Measurements from ENCODE around the gene YEATS2. TPM values are rescaled to one million over a fixed set of nuclear protein-coding genes. Genes with fewer than 3 reads are reported as not detected.

Gene YEATS2
- polyA plus RNA-seq, 2 of the 4 experiments (the other 2 are of a cell fraction): 11.2 to 15.3 TPM

DNA sequence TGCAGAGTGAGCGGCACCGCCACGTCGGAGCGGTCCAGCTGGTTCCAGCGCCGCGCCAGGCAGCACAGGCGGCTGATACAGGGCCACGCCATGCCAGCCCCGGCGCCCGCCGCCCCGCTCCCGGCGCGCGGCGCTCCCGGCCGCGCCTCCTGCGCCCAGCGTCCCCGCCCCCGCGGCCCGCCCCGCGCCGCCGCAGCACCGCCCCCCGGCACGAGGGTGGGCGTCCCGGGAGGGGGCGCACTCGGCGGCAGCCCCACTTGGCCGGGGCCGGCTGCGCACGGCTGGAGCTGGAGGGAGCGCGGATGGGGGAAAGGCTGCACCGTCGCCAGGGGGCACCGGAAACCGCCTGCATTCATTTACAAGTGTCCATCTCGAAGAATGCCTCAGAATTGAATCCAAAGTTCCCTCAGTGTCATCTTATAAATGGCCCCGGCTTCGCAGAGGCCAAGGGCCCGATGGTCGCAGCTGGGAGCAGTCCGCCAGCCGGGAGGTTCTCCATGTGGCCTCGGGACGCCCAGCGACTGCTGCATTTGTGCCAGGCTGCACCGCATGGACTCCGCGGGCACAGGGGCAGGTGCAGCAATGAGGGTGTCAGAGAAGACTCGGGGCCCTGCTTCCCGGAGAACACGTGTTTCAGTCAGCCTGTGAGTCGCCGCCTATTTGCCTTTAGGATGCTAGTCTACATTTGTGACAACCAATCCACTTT lies 128.0 kb downstream of the YEATS2 start, which contains the start of gene MAP6D1:
TSS of gene MAP6D1 (minus strand) at position 122 of the 706 bp plus-strand sequence. CDS start at position 92, 30 bp downstream.
- H3K4me3 ChIP-seq: peak within 1 kb of the TSS; percentile 70
- no peak for FAIRE-seq
- TF ChIP-seq PHF8 (IDR thresholded peaks at IDR 0.05; ENCODE audit: borderline replicate concordance, low read depth): no peak
- TF ChIP-seq ZSCAN20 (CRISPR knock-in tag; IDR thresholded peaks at IDR 0.05): no peak
- TF ChIP-seq, protein P1, sequence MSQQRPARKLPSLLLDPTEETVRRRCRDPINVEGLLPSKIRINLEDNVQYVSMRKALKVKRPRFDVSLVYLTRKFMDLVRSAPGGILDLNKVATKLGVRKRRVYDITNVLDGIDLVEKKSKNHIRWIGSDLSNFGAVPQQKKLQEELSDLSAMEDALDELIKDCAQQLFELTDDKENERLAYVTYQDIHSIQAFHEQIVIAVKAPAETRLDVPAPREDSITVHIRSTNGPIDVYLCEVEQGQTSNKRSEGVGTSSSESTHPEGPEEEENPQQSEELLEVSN (IDR thresholded peaks at IDR 0.05; ENCODE audit: borderline replicate concordance, low read depth): no peak
- peak; percentile 43 for TF ChIP-seq CTCF (IDR thresholded peaks at IDR 0.05)
- no peak for TF ChIP-seq NPAS2 (CRISPR knock-in tag; IDR thresholded peaks at IDR 0.05; ENCODE audit: borderline replicate concordance)
- no peak for TF ChIP-seq USF2 (IDR thresholded peaks at IDR 0.05)
- TF ChIP-seq POLR2AphosphoS2 (conservative IDR thresholded peaks at IDR 0.05; ENCODE audit: low read length): no peak
- TF ChIP-seq REST (IDR thresholded peaks at IDR 0.05): no peak
- no peak for TF ChIP-seq HOXB13 (CRISPR knock-in tag; IDR thresholded peaks at IDR 0.05; ENCODE audit: low read depth)
- TF ChIP-seq EHMT2 (IDR thresholded peaks at IDR 0.05; ENCODE audit: low read depth): no peak
- TF ChIP-seq CBX8 (IDR thresholded peaks at IDR 0.05): no peak
- TF ChIP-seq RFX5 (IDR thresholded peaks at IDR 0.05): no peak
- no peak for TF ChIP-seq BCL3 (IDR thresholded peaks at IDR 0.05)
- TF ChIP-seq SREBF2 (IDR thresholded peaks at IDR 0.05): no peak
- peak; percentile 52 for TF ChIP-seq MAX (IDR thresholded peaks at IDR 0.05)
- no peak for TF ChIP-seq FOSB (CRISPR knock-in tag; IDR thresholded peaks at IDR 0.05)
- peak in 1 of 2 experiments; percentile 27; a peak in 1 of 5 replicates for TF ChIP-seq RAD21 (conservative IDR thresholded peaks at IDR 0.05 in 1 of 2, IDR thresholded peaks at IDR 0.05 in 1 of 2)
- no peak for TF ChIP-seq FOXS1 (CRISPR knock-in tag; IDR thresholded peaks at IDR 0.05)
- no peak for TF ChIP-seq JUNB (IDR thresholded peaks at IDR 0.05)
- TF ChIP-seq POLR2A (IDR thresholded peaks at IDR 0.05; ENCODE audit: low read length): peak; percentile 42
- TF ChIP-seq JUN (IDR thresholded peaks at IDR 0.05): no peak
- TF ChIP-seq BHLHE40 (IDR thresholded peaks at IDR 0.05; ENCODE audit: low read depth, low read length): no peak
- no peak for TF ChIP-seq HOXA7 (CRISPR knock-in tag; IDR thresholded peaks at IDR 0.05)
- peak within 1 kb of the TSS; percentile 71 to 91; a peak in 5 of 6 replicates for H3K27ac ChIP-seq
- ChIA-PET CTCF (interaction anchor here (0.6 to 2.2 kb wide), 9 partner anchors 11 to 267 kb away, joined by 3 to 9 read pairs (median 3); partner anchors contain the start of gene PARL), POLR2A (no interaction called here)
- no peaks in the 10 kb centered on the region for H3K9me3 ChIP-seq
- peaks cover 8% of the 10 kb centered on the region; the same call in 2 of the 3 replicates for H3K4me1 ChIP-seq
- DNase-seq (ENCODE audit: low read depth in 1 of 2, low spot score in 1 of 2): peak; percentile 45 to 52
- peak; percentile 74 to 79 for ATAC-seq
- WGBS (ENCODE audit: missing lambda C conversion rate): 38% methylated on average over 13 of the region's 69 CpGs
- peak within 1 kb of the TSS; percentile 87 for H3K4me2 ChIP-seq
